IPS-NIHi11 (cell line): ENCODE measurements around the gene OR6S1.
A peak's percentile ranks its signal among the peaks of the same experiment; 100 is the strongest.
"Not testable (repeated sequence)": the region's sequence is repeated elsewhere in the genome, so short reads cannot be mapped to it uniquely, and the experiment has no call there.

Experiments
- DNase-seq: peaks from one replicate; pipeline ENCODE4 v3.0.0; 2012; ENCODE audit warnings: mixed read lengths, low spot score

OR6S1 gene

DNA sequence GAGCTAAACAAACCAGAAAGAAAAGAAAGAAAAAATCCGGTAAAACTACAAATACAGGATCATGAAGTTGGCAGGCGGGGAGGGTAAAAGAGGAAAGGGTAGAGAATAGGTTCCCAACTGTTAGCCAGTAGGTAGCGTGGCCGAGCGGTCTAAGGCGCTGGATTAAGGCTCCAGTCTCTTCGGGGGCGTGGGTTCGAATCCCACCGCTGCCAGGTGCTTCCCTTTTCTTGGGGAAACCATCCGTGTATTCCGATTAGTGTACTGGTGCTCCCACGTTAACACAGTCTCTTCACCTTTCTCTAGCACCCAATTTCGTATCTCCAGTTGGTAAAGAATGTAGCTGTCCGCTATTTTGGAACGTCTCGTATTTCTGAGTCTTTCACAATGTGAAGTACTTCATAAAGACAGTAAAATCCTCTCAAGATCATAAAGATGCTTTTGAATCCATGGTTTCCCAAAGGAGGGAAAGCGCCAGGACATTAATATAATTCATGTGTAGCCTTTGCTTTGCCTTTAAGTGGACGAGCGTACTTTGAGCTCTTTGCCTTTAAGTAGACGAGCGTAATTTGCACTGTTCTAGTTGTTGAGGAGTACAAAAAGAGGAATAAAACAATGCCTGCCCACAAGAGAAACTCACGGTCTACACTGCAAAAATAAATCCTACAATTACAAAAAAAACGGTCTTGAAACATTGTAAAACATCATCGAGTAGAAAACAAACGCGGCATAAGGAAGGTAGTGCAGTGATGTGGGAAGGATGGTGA, 31.3 kb downstream of the OR6S1 start:
- DNase-seq = peak; percentile 62

DNA sequence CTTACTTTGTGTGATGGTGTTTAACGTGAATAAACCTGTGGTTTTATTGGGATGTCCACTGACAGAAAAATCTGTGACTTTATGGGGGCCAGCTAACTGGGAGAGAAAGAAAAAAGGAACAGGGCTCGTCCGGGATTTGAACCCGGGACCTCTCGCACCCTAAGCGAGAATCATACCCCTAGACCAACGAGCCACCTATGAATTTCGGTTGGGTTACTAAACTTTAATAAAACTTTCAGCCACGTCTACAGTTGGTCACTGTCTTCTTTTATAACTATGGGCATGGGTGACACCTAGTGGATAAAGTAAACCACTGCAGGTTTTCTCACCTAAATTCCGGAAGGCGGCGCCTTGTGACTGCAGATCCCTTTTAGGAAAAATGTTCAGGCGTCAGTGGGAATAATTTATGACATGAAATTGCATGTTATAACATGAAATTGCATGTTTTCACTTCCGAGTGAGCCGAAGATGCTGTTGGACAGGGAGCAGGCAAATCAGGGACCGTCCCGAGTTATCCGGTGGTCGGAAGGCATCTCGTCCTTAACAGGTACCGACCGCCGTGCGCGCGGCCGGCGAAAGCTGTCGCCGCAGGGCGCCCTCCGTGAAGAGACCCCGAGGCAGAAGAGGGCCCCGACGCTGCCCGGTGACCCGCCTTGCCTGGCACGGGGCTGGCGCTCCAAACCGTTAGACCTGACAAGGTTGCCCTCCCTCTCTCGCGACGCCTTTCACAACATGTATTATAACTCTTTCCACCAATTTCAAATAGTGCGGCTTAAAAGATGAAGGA, 32.1 kb downstream of the OR6S1 start:
- DNase-seq = peak; percentile 69

DNA sequence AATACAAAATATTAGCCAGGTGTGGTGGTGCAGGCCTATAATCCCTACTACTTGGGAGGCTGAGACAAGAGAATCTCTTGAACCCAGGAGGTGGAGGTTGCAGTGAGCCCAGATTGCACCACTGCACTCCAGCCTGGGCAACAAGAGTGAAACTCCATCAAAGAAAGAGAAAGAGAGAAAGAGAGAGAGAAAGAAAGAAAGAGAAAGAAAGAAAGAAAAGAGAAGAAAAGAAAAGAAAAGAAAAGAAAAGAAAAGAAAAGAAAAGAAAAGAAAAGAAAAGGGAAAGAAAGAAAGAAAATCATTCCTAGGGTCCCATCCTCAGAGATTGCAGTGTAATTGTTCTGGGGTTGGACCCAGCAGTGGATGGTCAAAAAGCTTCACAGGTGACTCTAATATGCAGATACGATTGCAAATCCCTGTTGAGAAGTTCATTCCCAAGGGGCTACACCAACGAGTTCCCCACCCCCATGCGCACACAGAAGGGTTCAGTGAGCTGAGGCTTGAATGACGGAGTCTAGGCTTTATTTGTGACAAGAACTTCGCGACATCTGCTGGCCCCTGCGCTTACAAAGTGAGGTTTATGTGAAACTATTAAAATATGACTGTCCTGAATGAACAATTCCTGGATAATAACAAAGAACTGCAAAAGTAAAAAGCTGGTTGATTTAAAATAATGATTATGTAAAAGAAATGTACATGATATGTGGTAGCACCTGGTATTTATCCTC, 32.9 kb downstream of the OR6S1 start:
- DNase-seq = no peak

DNA sequence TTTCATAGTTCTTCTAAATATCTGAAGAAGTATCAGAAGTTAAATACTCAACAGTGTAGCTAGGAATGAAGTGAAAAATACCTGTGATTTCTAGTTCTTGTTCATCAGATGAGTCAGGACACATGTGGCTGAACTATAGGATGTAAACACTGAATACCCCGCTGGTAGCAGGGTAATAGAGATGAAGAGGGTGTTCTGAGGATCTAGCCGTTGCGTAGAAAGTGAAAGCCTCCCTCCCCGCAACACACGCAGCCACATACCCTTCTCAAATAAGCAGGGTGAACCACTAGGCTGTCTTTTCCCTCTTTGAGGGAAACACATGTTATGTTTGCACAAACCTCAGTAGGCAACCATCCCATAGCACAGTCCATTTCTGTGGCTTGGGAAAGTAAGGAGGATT, 33.9 kb downstream of the OR6S1 start:
- no peak for DNase-seq

DNA sequence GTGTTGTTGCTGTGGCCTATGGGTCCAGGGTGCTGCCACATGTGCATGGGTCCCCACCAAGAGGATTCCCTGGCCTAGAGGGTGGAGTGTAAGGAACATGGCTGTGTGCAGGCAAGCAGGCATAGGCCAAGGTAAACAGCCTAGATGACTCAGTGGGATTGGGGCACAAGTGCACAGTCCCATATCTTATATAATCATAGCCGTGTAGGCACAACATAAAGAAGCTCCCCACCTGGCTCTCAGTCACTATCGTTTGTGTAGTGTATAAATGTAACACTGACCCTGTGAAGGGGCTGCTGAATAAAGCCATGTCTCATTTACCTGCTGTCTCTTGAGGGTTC, 34.6 kb downstream of the OR6S1 start:
- no peak for DNase-seq

DNA sequence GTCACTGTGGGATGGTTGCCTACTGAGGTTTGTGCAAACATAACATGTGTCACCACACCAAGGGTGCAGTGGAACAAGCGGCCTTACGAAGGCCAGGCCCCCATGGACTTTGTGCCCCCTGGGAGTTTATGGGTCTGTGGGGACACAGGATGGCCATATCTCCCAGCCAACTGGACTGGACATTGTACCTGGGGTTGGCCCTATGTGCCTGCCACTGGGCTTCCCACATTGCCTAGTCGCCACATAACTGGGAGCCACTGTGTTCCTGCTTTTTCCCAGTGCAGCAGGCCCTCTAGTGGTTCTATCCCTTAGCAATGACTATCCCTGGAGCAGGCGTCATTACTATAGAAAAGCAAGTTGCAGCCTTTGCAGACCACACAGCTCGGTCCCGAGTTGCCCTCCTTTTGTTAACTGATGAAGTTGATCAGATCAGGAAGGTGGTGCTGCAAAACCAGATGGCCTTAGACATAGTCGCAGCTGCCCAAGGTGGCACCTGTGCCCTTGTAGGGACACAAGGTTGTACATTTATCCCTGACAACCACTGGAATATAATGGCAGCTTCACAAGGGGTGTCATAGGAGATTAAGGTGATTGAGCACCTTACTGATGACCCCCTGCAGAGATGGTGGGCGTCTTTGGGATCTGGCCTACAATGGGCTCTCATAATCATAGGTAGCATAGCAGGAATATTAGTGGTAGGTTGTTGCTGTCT, 35.1 kb downstream of the OR6S1 start:
- DNase-seq = peak; percentile 80

DNA sequence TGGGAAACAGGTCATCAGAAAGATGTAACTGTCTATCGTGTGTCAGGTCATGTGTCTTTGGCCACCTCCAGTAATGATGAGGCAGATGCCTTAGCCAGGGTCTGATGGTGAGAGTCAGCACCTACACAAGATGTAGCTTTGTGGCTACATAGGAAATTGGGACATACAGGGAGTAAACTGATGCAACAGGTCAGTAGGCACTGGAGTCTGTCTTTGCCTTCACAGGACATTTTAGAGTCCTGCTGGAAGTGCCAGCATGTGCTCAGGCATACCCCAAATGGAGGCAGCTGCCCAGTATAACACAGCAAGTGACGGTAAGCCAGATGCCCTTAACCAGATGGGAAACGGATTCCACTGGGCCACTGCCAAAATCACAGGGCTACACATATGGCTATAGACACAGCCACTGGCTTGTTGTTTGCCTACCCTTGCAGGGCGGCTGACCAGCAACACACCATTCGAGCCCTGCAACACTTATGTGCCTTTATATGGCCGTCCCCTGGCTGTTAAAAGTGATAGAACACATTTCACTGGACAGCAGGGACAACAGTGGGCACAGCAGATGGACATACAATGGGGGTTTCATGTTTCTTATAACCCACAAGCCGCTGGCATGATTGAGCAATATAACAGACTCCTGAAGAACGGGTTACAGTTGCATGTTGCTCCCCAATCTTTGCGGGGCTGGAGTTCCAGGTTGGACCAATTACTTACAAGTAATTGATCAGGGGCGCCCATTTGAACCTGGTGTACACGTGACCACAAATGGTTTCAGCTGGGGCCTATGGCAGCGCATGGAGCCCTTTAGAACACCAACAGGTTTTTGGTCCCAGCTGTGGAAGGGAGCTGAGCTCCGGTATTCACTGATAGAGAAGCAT, 37.4 kb downstream of the OR6S1 start:
- DNase-seq = no peak

DNA sequence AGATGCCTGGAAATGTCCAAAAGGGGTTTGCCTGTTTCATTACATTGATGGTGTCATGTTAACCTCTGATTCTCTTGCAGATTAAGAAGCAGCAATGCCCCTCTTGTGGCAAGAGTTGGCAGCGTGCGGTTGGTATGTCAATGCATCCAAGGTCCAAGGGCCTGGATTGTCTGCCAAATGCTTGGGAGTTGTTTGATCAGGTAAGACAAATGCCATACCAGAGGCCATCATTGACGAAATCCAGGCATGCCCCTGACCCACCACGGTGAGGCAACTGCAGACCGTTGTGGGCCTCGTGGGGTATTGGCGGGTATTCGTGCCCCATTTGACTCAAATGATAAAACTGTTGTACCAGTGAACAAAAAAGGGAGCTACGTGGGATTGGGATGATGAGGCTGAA, 38.9 kb downstream of the OR6S1 start:
- DNase-seq = no peak

DNA sequence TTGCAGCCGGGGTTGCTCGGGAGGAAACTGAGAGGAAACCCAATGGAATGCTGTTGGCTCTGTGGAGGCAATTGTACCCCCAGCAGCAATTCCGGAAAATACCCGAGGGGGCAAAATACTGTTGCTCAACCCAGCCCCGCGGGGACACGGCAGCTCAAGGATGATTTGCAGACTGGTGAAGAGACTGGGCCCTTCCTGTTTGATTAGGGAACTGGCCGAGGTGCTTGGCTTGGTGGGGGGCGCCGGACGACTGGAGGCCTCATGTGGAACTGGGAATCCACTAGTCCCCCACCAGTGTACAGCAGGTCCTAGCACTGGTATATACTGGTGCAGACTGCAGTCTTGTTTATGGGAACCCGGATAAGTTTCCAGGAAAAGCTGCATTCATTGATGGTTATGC, 40.0 kb downstream of the OR6S1 start:
- no peak for DNase-seq

DNA sequence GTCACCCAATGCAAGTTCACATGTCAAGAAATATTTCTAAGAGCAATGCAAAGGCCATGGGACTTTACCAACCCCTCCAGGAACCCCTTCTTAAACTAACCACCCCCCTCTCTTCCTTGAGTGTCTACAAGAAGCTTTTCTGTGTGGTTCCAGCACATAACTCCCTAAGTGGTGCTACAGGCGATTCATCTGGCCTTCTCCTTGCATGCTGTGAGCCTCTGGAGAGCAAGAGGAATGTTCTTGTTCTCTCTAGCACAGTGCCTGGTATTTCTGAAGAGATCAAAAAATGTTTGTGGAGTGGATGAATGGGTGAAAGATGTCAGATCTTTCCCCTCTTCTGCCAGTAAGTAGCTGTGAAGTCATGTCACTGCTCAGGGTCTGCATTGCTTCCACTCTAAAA, 44.4 kb downstream of the OR6S1 start:
- no peak for DNase-seq

DNA sequence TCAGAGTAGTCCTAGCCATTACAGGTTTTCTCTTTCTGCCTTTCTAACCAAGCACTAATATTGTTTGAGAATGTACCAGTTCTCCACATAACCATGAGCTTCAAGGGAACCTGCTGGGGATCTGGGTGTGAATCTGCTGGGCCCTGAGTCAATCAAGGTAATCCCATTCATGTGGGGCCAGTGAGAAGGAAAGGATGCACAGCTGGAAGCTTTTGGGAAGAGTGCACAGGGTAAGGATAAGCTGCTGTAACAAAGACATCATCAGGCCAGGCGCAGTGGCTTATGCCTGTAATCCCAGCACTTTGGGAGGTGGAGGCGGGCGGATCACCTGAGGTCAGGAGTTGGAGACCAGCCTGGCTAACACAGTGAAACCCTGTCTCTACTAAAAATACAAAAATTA, 45.8 kb downstream of the OR6S1 start:
- DNase-seq = not testable (repeated sequence)

DNA sequence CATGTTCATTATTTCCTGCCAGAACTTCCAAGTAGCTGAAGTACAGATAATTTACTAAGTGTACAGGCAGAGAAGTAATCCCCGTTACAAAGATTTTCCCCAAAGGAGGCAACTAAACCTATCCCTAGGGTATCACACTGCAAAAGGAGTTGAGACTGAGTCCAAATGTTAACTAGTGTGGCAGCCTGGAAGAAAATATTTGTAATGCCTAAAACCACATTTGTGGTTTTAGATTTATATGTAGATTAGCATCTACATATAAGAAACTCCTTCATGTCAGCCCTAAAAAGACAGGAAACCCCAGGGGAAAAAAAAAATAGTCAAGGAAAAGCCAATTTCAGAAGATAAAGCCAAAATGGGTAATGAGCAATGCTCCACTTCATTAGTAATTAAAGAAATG, 48.9 kb downstream of the OR6S1 start:
- DNase-seq = no peak

DNA sequence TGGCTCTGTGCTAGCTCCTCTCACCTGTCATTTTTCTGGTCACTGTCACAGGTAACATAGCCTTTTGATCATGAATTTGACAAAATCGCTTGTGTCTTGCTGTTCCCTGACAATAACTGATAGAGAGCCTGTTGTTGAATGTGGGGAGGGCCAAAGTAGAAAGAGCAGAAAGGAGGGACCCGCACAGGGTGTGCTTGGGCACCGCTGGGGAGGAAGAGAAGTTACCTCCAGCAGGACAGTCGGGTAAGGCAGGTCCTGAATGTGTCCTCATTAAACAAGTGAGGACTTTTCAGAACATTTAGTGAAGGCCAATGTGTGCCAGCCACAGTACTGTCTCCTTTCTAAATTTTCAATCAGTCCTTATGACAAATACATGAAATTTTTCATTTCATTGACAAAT, 50.3 kb downstream of the OR6S1 start, which contains the start of gene RNASE12:
TSS of gene RNASE12 (minus strand) at position 142 of the 400 bp plus-strand sequence. CDS start 653 bp downstream, outside the sequence.
- no peak for DNase-seq
